Measurements from ENCODE around the gene RNF214. TPM values are rescaled to one million over a fixed set of nuclear protein-coding genes. Genes with fewer than 3 reads are reported as not detected.

The RNF214 gene
- total RNA-seq (2012; rRNA removed) (7.5 and 7.9 TPM in 2 replicates), polyA plus RNA-seq (2012; rRNA removed) (14.8 and 16.1 TPM in 2 replicates), Bru-seq, nascent RNA (percentile 72 among the genes with signal in this experiment), BruChase-seq, experiment 1, labeled RNA remaining after a 6-hour chase (percentile 85 among the genes with signal in this experiment), BruChase-seq, experiment 2, labeled RNA remaining after a 2-hour chase (percentile 75 among the genes with signal in this experiment)
- polyA plus RNA-seq (2012; cell fraction: cytosol; rRNA removed), result 5.5 and 11.0 TPM in 2 replicates
- polyA plus RNA-seq (2012; cell fraction: nucleus; rRNA removed; ENCODE audit: low replicate concordance), result 18.9 and 25.0 TPM in 2 replicates
- long read RNA-seq, transcript RNF214-201 (15 exons, 2,755 nt), result major isoform, 6 of 14 reads
- long read RNA-seq, partial matches to known transcripts, result 5 of 14 reads
- long read RNA-seq, other reads (novel, unspliced or antisense), result 3 of 14 reads

DNA sequence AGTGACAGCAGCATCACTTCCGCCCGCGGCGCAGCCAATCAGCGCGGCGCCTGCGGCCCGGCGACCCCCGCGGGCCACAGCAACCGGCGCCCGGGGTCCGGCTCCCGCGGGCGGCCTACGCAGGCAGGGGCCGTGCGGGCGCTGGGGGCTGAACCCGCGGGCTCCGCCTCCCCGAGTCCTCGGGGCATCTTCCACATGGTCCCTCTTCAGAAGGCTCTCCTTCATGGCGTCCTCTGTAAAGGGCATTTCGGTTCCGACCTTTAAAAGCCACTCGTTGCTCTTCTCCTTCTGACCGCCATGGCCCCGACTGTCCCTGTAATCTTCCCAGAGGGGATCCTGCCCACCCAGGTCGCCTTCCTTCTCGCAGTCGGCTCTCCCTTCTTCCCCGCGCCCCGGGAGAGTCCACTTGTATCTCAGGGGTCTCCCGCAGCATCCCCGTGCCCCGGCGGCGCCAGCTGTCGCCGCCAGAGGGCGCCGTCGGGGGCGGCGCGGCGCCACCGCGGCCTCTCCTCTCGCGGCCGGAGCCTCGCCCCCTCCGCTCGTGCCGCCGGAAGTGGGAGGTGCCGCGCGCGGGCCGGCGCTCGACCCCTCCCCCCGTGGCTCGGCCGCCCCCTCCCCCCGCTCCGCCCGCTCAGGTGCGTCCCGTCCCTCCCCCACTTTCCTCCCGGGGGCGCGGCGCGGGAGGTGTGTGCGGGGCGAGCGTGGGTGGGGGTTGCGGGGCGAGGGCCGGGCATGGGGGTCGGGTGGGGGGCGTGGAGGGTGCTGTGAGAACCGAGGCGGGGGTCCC is at the start of gene RNF214:
Gene RNF214, plus strand, starts transcription at position 580 of the 787 bp plus-strand sequence. CDS start 1,602 bp downstream, outside the sequence.
- CTCF ChIA-PET, result interaction anchor here (0.6 kb wide), 1 partner anchor 32 kb away, joined by 3 read pairs; no protein-coding TSS in a partner anchor
- H2BK5ac ChIP-seq (ENCODE audit: low read depth, low read length, poor library complexity, severe bottlenecking), result peak within 1 kb of the TSS; percentile 68
- H4K91ac ChIP-seq (ENCODE audit: insufficient read depth, low read depth, low read length), result peak within 1 kb of the TSS; percentile 81
- peak within 1 kb of the TSS; percentile 89; the same call in 1 of the 3 replicates for H2BK15ac ChIP-seq (ENCODE audit: low read depth, low read length)
- intact Hi-C loops (cut with micrococcal nuclease), result loop anchor here (1.0 to 10.0 kb wide), 2 partner anchors 84 to 393 kb away; partner anchors contain the start of gene BACE1
- peaks cover 30 to 56% of the 10 kb centered on the region in 2 experiments for H3K79me1 ChIP-seq (ENCODE audit: low read depth in 1 of 2, low read length in 2 of 2)
- peak within 1 kb of the TSS; percentile 99 for H3K4me3 ChIP-seq (ENCODE audit: insufficient read depth, low read depth, low read length)
- no TSS peak for BruUV-seq (replicated peaks)
- H3K9me1 ChIP-seq (ENCODE audit: insufficient read depth, low read length), result no peaks in the 10 kb centered on the region
- H3K18ac ChIP-seq (ENCODE audit: low read depth, low read length), result peak within 1 kb of the TSS; percentile 69
- peak within 1 kb of the TSS; percentile 95 for H3K4me2 ChIP-seq (ENCODE audit: low read depth, low read length)
- DNase-seq, result peak; percentile 61
- H4K5ac ChIP-seq (ENCODE audit: low read depth, low read length), result peak within 1 kb of the TSS; percentile 91
- no peaks in the 10 kb centered on the region for H3K27me3 ChIP-seq (ENCODE audit: control insufficient read depth, insufficient read depth, low read length)
- H3K23ac ChIP-seq (ENCODE audit: low read depth, low read length), result peak within 1 kb of the TSS; percentile 92
- peaks cover 7% of the 10 kb centered on the region for H3K4me1 ChIP-seq (ENCODE audit: control insufficient read depth, insufficient read depth, low read length)
- H3K56ac ChIP-seq (ENCODE audit: extremely low read depth, insufficient read depth, low read length), result peak within 1 kb of the TSS; percentile 90
- H2AK9ac ChIP-seq (replicated peaks; ENCODE audit: low read depth, low read length, poor library complexity), result peak within 1 kb of the TSS; percentile 96
- H3K9ac ChIP-seq (ENCODE audit: low read depth, low read length), result peak within 1 kb of the TSS; percentile 96
- POLR2A ChIA-PET (ENCODE audit: unreplicated experiment), result no interaction called here
- H4K8ac ChIP-seq (ENCODE audit: low read depth in 2 of 2, low read length in 2 of 2), result peak within 1 kb of the TSS; percentile 82 to 99
- peak within 1 kb of the TSS; percentile 90 for H3K4ac ChIP-seq (ENCODE audit: low read depth, low read length)
- peak within 1 kb of the TSS; percentile 98 for H3K27ac ChIP-seq (ENCODE audit: insufficient read depth, low read length)
- dilution Hi-C loops (cut with HindIII; ENCODE audit: low sequenced_read_pairs, unreplicated experiment), result no loop called here
- H2AK5ac ChIP-seq (ENCODE audit: low read depth, low read length), result peak within 1 kb of the TSS; percentile 90
- peaks cover 21% of the 10 kb centered on the region for H3K36me3 ChIP-seq (ENCODE audit: control insufficient read depth, insufficient read depth, low read length)
- H2BK120ac ChIP-seq (ENCODE audit: low read depth, low read length), result peak within 1 kb of the TSS; percentile 75
- H2AFZ ChIP-seq (replicated peaks; ENCODE audit: low read length, poor library complexity), result peak within 1 kb of the TSS; percentile 93
- no peaks in the 10 kb centered on the region; the same call in 1 of the 2 replicates for H4K20me1 ChIP-seq (ENCODE audit: insufficient read depth, low read length)
- peak within 1 kb of the TSS; percentile 92 for H3K14ac ChIP-seq (replicated peaks; ENCODE audit: low read depth, low read length)
- WGBS, 2 experiments (ENCODE audit: extremely low coverage in 2 of 2, insufficient read length in 1 of 2), result 1% methylated on average over 38 of the region's 94 CpGs; no CpG with 5 or more reads in 1 of the 2 experiments
- in situ Hi-C loops (cut with MboI; ENCODE audit: low sequenced_read_pairs), result loop anchor here (5.0 kb wide), 1 partner anchor 445 kb away; the partner anchor contains the start of gene ZPR1
- H3K9me3 ChIP-seq (ENCODE audit: control insufficient read depth, insufficient read depth, low read length), result no peaks in the 10 kb centered on the region
- H2BK20ac ChIP-seq (ENCODE audit: low read depth, low read length), result no peak within 1 kb of the TSS
- peak; percentile 89 for ATAC-seq (ENCODE audit: low read depth)
- TF ChIP-seq, protein P1, sequence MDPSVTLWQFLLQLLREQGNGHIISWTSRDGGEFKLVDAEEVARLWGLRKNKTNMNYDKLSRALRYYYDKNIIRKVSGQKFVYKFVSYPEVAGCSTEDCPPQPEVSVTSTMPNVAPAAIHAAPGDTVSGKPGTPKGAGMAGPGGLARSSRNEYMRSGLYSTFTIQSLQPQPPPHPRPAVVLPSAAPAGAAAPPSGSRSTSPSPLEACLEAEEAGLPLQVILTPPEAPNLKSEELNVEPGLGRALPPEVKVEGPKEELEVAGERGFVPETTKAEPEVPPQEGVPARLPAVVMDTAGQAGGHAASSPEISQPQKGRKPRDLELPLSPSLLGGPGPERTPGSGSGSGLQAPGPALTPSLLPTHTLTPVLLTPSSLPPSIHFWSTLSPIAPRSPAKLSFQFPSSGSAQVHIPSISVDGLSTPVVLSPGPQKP (IDR thresholded peaks at IDR 0.05; ENCODE audit: borderline replicate concordance, low read depth, low read length), result no peak
- TF ChIP-seq MXI1 (IDR thresholded peaks at IDR 0.05; ENCODE audit: borderline replicate concordance, low read depth, low read length) (peak; percentile 67; the same call in 1 of the 2 replicates), RFX5 (IDR thresholded peaks at IDR 0.05; ENCODE audit: low read depth, low read length) (no peak; the same call in 1 of the 2 replicates), FOS (IDR thresholded peaks at IDR 0.05; ENCODE audit: low read depth, low read length) (no peak), MAZ (IDR thresholded peaks at IDR 0.05; ENCODE audit: borderline replicate concordance, low read depth, low read length) (peak; percentile 93), SMC3 (IDR thresholded peaks at IDR 0.05; ENCODE audit: low read depth, low read length) (peak; percentile 66), BHLHE40 (IDR thresholded peaks at IDR 0.05; ENCODE audit: low read depth, low read length) (peak; percentile 88), MAFK (IDR thresholded peaks at IDR 0.05; ENCODE audit: low read depth, low read length) (no peak), RAD21 (IDR thresholded peaks at IDR 0.05; ENCODE audit: low read length) (peak; percentile 64), RCOR1 (IDR thresholded peaks at IDR 0.05; ENCODE audit: insufficient replicate concordance, low read length) (no peak), CHD1 (IDR thresholded peaks at IDR 0.05; ENCODE audit: low read depth, low read length) (peak; percentile 61; the same call in 1 of the 2 replicates)
- TF ChIP-seq, protein P2, sequence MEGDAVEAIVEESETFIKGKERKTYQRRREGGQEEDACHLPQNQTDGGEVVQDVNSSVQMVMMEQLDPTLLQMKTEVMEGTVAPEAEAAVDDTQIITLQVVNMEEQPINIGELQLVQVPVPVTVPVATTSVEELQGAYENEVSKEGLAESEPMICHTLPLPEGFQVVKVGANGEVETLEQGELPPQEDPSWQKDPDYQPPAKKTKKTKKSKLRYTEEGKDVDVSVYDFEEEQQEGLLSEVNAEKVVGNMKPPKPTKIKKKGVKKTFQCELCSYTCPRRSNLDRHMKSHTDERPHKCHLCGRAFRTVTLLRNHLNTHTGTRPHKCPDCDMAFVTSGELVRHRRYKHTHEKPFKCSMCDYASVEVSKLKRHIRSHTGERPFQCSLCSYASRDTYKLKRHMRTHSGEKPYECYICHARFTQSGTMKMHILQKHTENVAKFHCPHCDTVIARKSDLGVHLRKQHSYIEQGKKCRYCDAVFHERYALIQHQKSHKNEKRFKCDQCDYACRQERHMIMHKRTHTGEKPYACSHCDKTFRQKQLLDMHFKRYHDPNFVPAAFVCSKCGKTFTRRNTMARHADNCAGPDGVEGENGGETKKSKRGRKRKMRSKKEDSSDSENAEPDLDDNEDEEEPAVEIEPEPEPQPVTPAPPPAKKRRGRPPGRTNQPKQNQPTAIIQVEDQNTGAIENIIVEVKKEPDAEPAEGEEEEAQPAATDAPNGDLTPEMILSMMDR (conservative IDR thresholded peaks at IDR 0.05; ENCODE audit: low read depth, low read length), result peak; percentile 95
